ENCODE measurements around the gene BAHCC1.
A peak's percentile ranks its signal among the peaks of the same experiment; 100 is the strongest.

DNA sequence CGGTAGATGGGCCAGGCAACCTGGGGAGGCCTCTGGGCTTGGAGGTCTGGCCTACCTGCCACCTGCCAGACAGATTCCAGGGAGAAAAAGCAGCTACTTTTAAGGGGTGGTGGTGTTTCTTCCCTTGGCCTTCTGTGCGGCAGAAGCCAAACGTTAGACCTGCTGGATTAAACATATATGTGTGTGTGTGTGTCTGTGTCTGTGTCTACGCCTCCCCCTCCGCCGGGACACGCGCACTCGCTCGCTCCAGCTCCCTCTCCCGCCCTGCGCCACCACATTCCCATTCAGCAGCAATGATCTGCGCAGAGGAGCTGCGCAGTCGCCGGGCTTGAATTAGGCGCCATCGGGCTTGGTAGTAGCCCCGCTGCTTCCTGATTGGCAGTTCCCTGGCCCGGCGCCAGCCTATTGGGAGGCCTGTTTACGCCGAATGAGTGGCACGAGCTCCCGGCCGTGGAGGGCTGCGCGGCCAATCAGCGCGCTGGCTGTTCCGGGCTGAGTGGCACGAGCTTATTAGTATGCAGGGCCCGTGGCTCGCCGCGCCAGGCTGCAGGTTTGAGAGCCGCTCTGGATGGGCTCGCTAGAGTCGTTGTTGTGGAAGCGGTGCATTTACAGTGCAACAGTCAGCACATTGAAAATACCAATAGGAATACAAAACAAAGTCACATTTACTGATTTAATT, at the start of gene BAHCC1:
- no peak for TF ChIP-seq EZH2 (IDR thresholded peaks at IDR 0.05; ENCODE audit: low read depth, low read length, severe bottlenecking)
- TF ChIP-seq, protein P1, sequence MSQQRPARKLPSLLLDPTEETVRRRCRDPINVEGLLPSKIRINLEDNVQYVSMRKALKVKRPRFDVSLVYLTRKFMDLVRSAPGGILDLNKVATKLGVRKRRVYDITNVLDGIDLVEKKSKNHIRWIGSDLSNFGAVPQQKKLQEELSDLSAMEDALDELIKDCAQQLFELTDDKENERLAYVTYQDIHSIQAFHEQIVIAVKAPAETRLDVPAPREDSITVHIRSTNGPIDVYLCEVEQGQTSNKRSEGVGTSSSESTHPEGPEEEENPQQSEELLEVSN (IDR thresholded peaks at IDR 0.05) = peak; percentile 93
- TF ChIP-seq, protein P2, sequence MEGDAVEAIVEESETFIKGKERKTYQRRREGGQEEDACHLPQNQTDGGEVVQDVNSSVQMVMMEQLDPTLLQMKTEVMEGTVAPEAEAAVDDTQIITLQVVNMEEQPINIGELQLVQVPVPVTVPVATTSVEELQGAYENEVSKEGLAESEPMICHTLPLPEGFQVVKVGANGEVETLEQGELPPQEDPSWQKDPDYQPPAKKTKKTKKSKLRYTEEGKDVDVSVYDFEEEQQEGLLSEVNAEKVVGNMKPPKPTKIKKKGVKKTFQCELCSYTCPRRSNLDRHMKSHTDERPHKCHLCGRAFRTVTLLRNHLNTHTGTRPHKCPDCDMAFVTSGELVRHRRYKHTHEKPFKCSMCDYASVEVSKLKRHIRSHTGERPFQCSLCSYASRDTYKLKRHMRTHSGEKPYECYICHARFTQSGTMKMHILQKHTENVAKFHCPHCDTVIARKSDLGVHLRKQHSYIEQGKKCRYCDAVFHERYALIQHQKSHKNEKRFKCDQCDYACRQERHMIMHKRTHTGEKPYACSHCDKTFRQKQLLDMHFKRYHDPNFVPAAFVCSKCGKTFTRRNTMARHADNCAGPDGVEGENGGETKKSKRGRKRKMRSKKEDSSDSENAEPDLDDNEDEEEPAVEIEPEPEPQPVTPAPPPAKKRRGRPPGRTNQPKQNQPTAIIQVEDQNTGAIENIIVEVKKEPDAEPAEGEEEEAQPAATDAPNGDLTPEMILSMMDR (IDR thresholded peaks at IDR 0.05; ENCODE audit: control extremely low read depth in 1 of 3, insufficient read depth in 1 of 3, low read depth in 1 of 3, low read length in 3 of 3) = 0 out of 4 replicates have a peak, but pooled peaks of 1 of the 3 experiments have one; percentile 1
- TF ChIP-seq POLR2A (IDR thresholded peaks at IDR 0.05; ENCODE audit: control extremely low read depth in 1 of 2, low read depth in 2 of 2, low read length in 2 of 2) = no peak
- TF ChIP-seq EP300 (IDR thresholded peaks at IDR 0.05; ENCODE audit: borderline replicate concordance in 1 of 2, low read depth in 2 of 2, low read length in 2 of 2) = no peak
- TF ChIP-seq, protein P3, sequence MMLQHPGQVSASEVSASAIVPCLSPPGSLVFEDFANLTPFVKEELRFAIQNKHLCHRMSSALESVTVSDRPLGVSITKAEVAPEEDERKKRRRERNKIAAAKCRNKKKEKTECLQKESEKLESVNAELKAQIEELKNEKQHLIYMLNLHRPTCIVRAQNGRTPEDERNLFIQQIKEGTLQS (IDR thresholded peaks at IDR 0.05; ENCODE audit: insufficient read depth, low read depth, low read length) = no peak
- no peak for TF ChIP-seq TCF12 (IDR thresholded peaks at IDR 0.05; ENCODE audit: low read depth, low read length)
- no peak for TF ChIP-seq CBX5 (IDR thresholded peaks at IDR 0.05; ENCODE audit: low read depth, low read length)

Measured in H1 (cell line).